Panc1 (cell line): Measurements from ENCODE around the gene CDCP1.

Source experiments
- CTCF ChIP-seq: fragments of 450-650 bp; IDR thresholded peaks from 2 replicates; pipeline ENCODE4 v1.5.1; 2017; ENCODE audit warnings: mild to moderate bottlenecking
- POLR2AphosphoS5 ChIP-seq: IDR thresholded peaks from 2 replicates; pipeline ENCODE4 v1.6.1; 2012; ENCODE audit warnings: mild to moderate bottlenecking, low read depth, low read length, moderate library complexity
- REST ChIP-seq, 2 experiments: IDR thresholded peaks; 2 replicates each; pipeline ENCODE4 v1.6.1; 2011 to 2012; ENCODE audit warnings: low read depth in 2 of 2, control low read depth in 1 of 2, low read length in 1 of 2, mild to moderate bottlenecking in 1 of 2, moderate library complexity in 1 of 2; ENCODE audit not compliant: insufficient read depth in 1 of 2
- TCF7L2 ChIP-seq: IDR thresholded peaks from 2 replicates; pipeline ENCODE4 v1.6.1; 2011; ENCODE audit warnings: mild to moderate bottlenecking, low read depth, low read length, inconsistent platforms

- TF ChIP-seq CTCF (no peak), POLR2AphosphoS5 (no peak), REST (IDR thresholded peaks at IDR 0.05; ENCODE audit: insufficient read depth in 1 of 2, low read depth in 2 of 2, low read length in 1 of 2) (no peak), TCF7L2 (no peak)
Measured at GRCh38 chr3:45042162-45042561, 104.0 kb downstream of the CDCP1 start.
